K562 (cell line): ENCODE results near the gene ATF6B. TPM values are rescaled to one million over a fixed set of nuclear protein-coding genes. Genes with fewer than 3 reads are reported as not detected.
A peak's percentile ranks its signal among the peaks of the same experiment; 100 is the strongest.

Source experiments
- ARID1B ChIP-seq: fragments of 450-650 bp; IDR thresholded peaks from 2 replicates; pipeline ENCODE4 v1.6.1; 2016; ENCODE audit warnings: antibody characterized with exemption, mild to moderate bottlenecking, inconsistent platforms
- ELF2 ChIP-seq: fragments of 250-450 bp; sonication (Bioruptor Pico); IDR thresholded peaks from 2 replicates; pipeline ENCODE4 v1.5.0; 2021; ENCODE audit warnings: mild to moderate bottlenecking
- GATAD2A ChIP-seq: fragments of 450-650 bp; IDR thresholded peaks from 2 replicates; pipeline ENCODE4 v1.6.1; 2017
- HIVEP1 ChIP-seq: fragments of 250-450 bp; sonication (Bioruptor Pico); IDR thresholded peaks from 2 replicates; pipeline ENCODE4 v1.4.0; 2020; ENCODE audit warnings: mild to moderate bottlenecking
- LCOR ChIP-seq: sonication (generic); formaldehyde crosslinking; IDR thresholded peaks from 2 replicates; pipeline ENCODE4 v1.8.0; 2022; ENCODE audit warnings: mild to moderate bottlenecking, missing genetic modification reagents
- NR2F6 ChIP-seq: fragments of 450-650 bp; formaldehyde crosslinking; IDR thresholded peaks from 2 replicates; pipeline ENCODE4 v1.4.0; 2020; ENCODE audit warnings: mild to moderate bottlenecking
- OTX1 ChIP-seq: fragments of 450-650 bp; formaldehyde crosslinking; IDR thresholded peaks from 2 replicates; pipeline ENCODE4 v1.4.0; 2022; ENCODE audit warnings: mild to moderate bottlenecking
- PCBP1 ChIP-seq: fragments of 200-400 bp; formaldehyde crosslinking; IDR thresholded peaks from 2 replicates; pipeline ENCODE4 v1.6.1; 2018; ENCODE audit warnings: mild to moderate bottlenecking, low read depth, low read length; ENCODE audit not compliant: poor library complexity, severe bottlenecking
- PYGO2 ChIP-seq: fragments of 450-650 bp; IDR thresholded peaks from 2 replicates; pipeline ENCODE4 v1.6.1; 2016; ENCODE audit warnings: mild to moderate bottlenecking, missing genetic modification characterization, moderate library complexity, missing compliant biosample characterization
- RNF2 ChIP-seq: sonication (generic); IDR thresholded peaks from 2 replicates; pipeline ENCODE4 v1.6.1; 2016
- STAG1 ChIP-seq: sonication (generic); formaldehyde crosslinking; IDR thresholded peaks from 2 replicates; pipeline ENCODE4 v1.5.0; 2020; ENCODE audit warnings: missing genetic modification reagents, borderline replicate concordance
- ZNF3 ChIP-seq: fragments of 250-450 bp; sonication (Bioruptor Pico); IDR thresholded peaks from 2 replicates; pipeline ENCODE4 v1.5.0; 2021; ENCODE audit warnings: mild to moderate bottlenecking, moderate library complexity
- ZNF717 ChIP-seq: fragments of 250-450 bp; sonication (Bioruptor Pico); IDR thresholded peaks from 2 replicates; pipeline ENCODE4 v1.5.0; 2021
- polyA plus RNA-seq, 8 experiments: library from polyadenylated mRNA; depleted of rRNA in 4 of 8; stranded (reverse) in 5 of 8; unstranded in 3 of 8; fragments of >200 nt; fragmentation: Nextera tagmentation in 2 of 8; fragmentation: Illumina TruSeq in 1 of 8; extraction: Ambion mirVana in 2 of 8; extraction: Trizol in 1 of 8; gene quantifications; 2 replicates each; pipeline versions ENCODE4 v1.2.1 to v1.2.3, GENCODE V29; 2011 to 2014; ENCODE audit warnings: inconsistent platforms in 1 of 8, missing spikeins in 1 of 8
- total RNA-seq, 7 experiments: library from RNA; depleted of rRNA in 6 of 7; stranded (reverse); fragments of >200 nt in 6 of 7; fragmentation: Illumina TruSeq in 2 of 7; extraction: Trizol in 2 of 7; gene quantifications; 2 replicates each; pipeline versions ENCODE4 v1.2.1 to v1.2.3, GENCODE V29; 2011 to 2021; ENCODE audit warnings: low replicate concordance in 1 of 7
- TF ChIP-seq, protein P1 (sequence below): fragments of 250-450 bp; sonication (Bioruptor Pico); IDR thresholded peaks from 2 replicates; pipeline ENCODE4 v1.8.0; 2022; ENCODE audit warnings: moderate library complexity, mild to moderate bottlenecking, inconsistent platforms
- TF ChIP-seq, protein P2 (sequence below): IDR thresholded peaks from 2 replicates; pipeline ENCODE4 v1.6.1; 2011; ENCODE audit not compliant: insufficient read length; ENCODE audit errors: extremely low read depth
- TF ChIP-seq, protein P3 (sequence below): fragments of 450-650 bp; IDR thresholded peaks from 2 replicates; pipeline ENCODE4 v1.6.1; 2017; ENCODE audit warnings: antibody characterized with exemption, mild to moderate bottlenecking
- TF ChIP-seq, protein P4 (sequence below): fragments of 250-450 bp; sonication (Bioruptor Pico); IDR thresholded peaks from 2 replicates; pipeline ENCODE4 v1.8.0; 2021; ENCODE audit warnings: borderline replicate concordance, mild to moderate bottlenecking, moderate library complexity; ENCODE audit not compliant: poor library complexity, severe bottlenecking

ATF6B gene
- total and polyA plus RNA-seq, 9 of the 15 experiments (the other 6 are each of a cell fraction or from before 2014, with no cell fraction given), result 20.7 to 131 (median 31.7) TPM

DNA sequence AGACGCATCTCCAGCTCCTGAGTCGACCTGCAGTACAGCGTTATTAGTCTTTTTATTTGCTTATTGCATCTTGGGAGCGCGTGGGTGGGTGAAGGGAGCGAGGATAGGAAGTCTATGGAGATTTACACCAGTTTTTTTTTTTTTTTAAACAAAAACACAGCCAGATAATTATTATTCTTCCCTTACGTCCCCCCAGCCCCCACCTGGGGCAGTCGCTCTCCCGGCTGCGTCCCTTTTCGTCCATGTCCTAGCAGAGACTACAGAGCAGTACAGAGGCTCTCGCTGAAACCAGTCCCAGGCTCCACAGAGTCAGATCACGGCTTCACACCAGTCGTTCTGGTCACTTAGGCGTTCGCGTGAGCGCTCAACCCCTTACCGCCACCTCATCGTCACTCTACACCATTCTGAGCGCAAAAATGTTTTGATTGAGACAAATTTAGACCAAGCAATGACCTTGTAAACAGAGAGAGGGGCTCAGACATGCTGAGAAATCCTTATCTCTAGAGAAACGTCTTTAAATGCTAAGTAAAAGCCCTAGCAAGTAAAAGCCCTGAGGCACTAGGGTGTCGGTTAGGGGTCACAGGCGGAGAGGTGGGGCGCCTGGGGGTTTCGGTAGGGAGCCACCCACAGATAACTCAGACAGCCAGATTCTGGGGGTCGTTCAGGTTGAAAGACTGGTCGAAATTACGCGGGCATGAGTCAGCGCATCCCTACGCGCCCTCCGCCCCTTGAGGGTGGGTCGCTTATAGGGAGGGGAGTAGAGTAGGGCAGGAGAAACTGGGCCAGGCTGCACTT is 24.9 kb upstream of the ATF6B start (continued):
- TF ChIP-seq PCBP1 (no peak), RNF2 (no peak), ARID1B (peak; percentile 10), HIVEP1 (CRISPR knock-in tag) (no peak), OTX1 (CRISPR knock-in tag) (no peak), ZNF3 (no peak), GATAD2A (peak; percentile 89), STAG1 (CRISPR knock-in tag) (no peak), LCOR (CRISPR knock-in tag) (no peak), ELF2 (CRISPR knock-in tag) (no peak), NR2F6 (CRISPR knock-in tag) (no peak), ZNF717 (CRISPR knock-in tag) (no peak), PYGO2 (tag) (no peak)
- TF ChIP-seq, protein P1, sequence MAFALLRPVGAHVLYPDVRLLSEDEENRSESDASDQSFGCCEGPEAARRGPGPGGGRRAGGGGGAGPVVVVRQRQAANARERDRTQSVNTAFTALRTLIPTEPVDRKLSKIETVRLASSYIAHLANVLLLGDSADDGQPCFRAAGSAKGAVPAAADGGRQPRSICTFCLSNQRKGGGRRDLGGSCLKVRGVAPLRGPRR, result no peak
- TF ChIP-seq, protein P2, sequence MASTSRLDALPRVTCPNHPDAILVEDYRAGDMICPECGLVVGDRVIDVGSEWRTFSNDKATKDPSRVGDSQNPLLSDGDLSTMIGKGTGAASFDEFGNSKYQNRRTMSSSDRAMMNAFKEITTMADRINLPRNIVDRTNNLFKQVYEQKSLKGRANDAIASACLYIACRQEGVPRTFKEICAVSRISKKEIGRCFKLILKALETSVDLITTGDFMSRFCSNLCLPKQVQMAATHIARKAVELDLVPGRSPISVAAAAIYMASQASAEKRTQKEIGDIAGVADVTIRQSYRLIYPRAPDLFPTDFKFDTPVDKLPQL, result no peak
- TF ChIP-seq, protein P3, sequence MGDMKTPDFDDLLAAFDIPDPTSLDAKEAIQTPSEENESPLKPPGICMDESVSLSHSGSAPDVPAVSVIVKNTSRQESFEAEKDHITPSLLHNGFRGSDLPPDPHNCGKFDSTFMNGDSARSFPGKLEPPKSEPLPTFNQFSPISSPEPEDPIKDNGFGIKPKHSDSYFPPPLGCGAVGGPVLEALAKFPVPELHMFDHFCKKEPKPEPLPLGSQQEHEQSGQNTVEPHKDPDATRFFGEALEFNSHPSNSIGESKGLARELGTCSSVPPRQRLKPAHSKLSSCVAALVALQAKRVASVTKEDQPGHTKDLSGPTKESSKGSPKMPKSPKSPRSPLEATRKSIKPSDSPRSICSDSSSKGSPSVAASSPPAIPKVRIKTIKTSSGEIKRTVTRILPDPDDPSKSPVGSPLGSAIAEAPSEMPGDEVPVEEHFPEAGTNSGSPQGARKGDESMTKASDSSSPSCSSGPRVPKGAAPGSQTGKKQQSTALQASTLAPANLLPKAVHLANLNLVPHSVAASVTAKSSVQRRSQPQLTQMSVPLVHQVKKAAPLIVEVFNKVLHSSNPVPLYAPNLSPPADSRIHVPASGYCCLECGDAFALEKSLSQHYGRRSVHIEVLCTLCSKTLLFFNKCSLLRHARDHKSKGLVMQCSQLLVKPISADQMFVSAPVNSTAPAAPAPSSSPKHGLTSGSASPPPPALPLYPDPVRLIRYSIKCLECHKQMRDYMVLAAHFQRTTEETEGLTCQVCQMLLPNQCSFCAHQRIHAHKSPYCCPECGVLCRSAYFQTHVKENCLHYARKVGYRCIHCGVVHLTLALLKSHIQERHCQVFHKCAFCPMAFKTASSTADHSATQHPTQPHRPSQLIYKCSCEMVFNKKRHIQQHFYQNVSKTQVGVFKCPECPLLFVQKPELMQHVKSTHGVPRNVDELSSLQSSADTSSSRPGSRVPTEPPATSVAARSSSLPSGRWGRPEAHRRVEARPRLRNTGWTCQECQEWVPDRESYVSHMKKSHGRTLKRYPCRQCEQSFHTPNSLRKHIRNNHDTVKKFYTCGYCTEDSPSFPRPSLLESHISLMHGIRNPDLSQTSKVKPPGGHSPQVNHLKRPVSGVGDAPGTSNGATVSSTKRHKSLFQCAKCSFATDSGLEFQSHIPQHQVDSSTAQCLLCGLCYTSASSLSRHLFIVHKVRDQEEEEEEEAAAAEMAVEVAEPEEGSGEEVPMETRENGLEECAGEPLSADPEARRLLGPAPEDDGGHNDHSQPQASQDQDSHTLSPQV, result no peak; the same call in 1 of the 2 replicates
- TF ChIP-seq, protein P4, sequence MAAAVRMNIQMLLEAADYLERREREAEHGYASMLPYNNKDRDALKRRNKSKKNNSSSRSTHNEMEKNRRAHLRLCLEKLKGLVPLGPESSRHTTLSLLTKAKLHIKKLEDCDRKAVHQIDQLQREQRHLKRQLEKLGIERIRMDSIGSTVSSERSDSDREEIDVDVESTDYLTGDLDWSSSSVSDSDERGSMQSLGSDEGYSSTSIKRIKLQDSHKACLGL, result no peak
